Stimulated activated CD8-positive, alpha-beta memory T cell treated with anti-CD3 and anti-CD28 coated beads, Interleukin-2, amount 100 ng/mL, for 1 hour (primary cell): ENCODE results near the gene NPY.
"Not testable (repeated sequence)": the region's sequence is repeated elsewhere in the genome, so short reads cannot be mapped to it uniquely, and the experiment has no call there.

Experiments
- DNase-seq, 2 donors: peaks; one replicate each; pipeline ENCODE4 v3.0.0-alpha.2; 2020; ENCODE audit warnings: low read depth in 2 of 2

The NPY gene

DNA sequence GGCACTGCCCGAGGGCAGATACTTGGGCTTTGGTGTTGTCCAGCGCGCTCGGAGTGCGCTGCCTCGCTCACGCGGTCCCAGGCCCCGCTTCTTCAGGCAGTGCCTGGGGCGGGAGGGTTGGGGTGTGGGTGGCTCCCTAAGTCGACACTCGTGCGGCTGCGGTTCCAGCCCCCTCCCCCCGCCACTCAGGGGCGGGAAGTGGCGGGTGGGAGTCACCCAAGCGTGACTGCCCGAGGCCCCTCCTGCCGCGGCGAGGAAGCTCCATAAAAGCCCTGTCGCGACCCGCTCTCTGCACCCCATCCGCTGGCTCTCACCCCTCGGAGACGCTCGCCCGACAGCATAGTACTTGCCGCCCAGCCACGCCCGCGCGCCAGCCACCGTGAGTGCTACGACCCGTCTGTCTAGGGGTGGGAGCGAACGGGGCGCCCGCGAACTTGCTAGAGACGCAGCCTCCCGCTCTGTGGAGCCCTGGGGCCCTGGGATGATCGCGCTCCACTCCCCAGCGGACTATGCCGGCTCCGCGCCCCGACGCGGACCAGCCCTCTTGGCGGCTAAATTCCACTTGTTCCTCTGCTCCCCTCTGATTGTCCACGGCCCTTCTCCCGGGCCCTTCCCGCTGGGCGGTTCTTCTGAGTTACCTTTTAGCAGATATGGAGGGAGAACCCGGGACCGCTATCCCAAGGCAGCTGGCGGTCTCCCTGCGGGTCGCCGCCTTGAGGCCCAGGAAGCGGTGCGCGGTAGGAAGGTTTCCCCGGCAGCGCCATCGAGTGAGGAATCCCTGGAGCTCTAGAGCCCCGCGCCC is at the start of gene NPY:
Gene NPY, plus strand, starts transcription at position 294 of the 802 bp plus-strand sequence. CDS start 1,051 bp downstream, outside the sequence.
- no peak for DNase-seq

DNA sequence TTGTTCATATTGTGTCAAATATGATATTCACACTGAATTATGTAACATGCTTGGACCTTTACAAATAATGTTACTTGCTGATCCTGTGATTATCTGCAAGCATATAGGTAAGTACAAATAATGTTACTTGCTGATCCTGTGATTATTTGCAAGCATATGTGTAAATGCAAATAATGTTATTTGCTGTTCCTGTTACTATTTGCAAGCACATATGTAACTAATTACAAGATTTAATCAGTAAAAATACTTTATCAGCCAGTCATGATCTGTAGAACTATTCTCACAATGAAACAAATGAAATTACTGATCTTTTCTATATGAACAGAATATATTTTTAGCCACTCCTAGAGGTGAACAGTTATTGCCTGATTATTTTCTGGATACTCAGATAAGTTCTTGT is 44.7 kb upstream of the NPY start:
- DNase-seq = no peak

DNA sequence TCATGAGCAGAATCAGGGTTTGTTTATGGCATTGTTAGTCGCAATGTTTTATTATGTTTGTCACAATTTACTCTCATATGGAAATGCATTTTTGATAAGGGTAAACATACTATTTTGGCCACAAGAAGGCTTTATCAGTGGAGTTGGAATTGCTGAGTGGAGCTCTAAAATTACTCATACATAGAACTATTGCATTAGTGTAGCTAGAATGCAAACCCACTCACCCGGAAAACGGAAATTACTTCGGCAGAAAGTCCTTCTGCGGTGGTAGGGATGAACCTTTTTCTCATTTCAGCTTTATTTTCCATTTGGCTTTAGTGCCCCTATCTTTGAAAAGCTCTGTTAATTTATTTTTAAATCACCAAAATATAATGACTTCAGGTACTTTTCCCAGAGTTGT is 42.8 kb upstream of the NPY start:
- DNase-seq = no peak

DNA sequence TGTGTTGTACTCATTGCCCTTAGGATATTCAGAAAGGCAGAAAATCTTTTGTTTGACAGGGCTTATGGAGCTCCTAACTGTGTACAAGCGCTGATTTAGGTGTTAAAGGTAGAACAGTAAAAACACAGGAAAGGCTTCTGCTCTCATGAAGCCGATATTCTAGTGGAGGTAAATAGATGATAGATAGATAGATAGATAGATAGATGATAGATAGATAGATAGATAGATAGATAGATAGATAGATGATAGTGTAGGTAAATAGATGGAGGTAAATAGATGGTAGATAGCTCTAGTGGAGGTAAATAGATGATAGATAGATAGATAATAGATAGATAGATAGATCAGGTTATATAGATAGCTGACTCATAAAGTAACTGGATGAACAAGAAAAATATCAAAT is 39.4 kb upstream of the NPY start:
- no peak for DNase-seq

DNA sequence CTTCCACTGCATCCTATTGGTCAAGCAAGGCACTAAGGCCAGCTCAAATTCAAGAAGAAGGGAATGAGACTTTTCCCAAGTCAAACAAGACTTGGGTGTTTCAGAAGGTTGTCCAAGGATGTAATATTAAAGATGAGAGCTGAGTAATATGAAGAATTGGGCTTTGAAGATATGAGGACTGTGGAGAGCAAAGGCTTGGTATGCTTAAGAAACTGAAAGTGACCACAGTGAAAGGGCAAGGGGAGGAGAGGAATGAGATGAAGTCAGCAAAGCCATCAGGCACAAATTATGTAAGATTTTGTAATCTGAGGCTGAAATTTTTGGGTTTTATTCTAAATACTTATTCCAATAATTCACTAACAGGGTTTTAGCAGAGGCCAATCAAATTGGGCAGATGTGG is 38.6 kb upstream of the NPY start:
- no peak for DNase-seq

DNA sequence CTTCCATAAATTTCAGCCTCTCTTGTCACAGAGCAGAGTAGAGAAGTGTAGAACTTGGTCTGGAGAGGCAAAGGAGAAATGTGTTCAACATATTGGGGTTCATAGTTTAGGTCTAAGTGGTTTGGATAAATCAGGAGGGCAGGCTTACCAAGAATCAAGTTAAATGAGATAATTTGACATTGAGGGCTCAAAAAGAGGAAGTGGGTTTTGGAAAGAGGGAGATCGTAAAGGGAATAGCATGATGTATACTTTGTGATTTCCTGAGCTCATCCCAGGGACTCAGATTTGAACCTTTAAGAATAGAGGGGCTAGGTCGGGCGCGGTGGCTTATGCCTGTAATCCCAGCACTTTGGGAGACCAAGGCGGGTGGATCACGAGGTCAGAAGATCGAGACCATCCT is 34.7 kb upstream of the NPY start:
- no peak for DNase-seq

DNA sequence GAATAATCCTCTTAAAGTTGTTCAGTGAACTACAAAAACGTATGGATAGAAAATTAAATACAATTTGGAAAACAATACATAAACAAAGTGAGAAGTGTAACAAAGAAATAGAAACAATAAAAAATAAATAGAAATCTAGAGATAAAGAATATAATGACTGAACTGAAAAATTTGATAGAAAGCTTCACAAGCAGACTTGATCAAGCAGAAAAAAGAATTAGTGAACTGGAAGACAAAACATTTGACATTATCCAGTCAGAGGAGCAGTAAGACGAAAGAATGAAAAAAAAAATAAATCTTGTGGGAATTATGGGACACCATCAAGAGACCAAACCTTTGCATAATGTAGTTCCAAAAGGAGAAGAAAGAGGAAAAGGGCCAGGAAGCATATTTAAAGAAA is 32.4 kb upstream of the NPY start:
- DNase-seq = no peak

DNA sequence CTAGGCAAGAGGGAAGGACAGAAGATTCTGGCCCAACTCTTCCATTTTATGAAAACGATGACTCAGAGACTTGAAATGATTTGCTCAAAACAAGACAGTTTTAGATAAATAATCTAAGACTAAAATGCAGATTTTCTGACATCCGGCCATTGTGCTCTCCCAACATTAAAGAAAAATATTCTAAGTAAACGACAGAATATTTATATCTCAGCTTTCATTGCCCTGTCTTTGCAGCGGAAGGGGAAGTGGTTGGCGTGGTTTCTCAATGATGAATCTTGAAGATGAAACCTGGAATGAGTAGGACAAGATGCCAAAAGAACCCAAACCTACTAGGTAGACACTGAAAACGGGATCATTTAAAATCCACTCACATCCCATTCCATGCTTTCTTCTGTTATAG is 28.9 kb upstream of the NPY start:
- no peak for DNase-seq

DNA sequence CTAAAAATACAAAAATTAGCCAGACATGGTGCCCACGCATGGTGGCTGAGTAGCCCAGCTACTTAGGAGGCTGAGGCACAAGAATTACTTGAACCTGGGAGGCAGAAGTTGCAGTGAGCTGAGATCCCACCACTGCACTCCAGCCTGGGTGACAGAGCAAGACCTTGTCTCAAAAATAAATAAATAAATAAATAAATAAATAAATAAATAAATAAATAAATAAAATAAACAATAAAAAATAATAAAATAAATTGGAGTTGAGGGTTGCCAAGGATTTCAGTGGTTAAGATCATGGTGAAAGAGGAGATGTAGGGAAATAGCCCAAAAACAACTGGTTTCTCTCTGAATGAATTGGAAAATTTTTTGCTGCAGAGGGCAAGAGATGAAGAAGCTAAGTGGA is 25.7 kb upstream of the NPY start:
- DNase-seq = not testable (repeated sequence)

DNA sequence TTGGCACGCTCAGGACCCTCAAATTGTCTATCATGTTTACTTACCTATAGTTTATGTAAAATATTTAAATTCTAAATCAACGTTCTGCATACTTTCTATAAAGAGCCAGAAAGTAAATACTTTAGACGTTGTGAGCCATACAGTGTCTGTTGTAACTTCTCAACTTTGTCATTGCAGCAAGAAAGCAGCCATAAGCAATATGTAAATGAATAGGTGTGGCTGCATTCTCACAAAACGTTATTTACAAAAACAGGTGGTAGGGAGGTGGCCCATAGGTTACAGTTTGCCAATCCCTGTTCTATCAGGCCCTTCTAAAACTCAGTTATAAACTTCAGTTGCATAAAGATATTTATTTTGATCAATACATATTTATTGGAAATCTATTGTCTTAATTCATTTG is 12.1 kb upstream of the NPY start:
- DNase-seq = no peak

DNA sequence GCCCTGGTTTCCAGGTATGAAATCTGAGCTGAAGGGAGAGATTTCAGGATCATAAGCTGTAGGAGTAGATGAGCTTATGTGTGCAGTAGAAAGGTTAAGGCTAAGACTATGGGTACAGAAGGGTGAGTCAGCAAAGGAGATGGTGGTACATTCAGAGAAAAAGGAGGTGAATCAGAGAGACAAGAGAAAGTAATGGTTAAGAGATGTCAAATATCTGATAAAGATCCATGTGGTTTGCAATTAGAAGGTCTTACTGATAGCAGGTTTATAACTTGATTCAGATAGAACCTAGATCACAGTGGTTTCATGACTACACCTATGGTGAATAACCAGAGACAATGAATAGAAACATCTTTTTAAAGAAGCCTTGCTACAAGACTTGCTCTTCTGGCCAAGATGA is 4.5 kb upstream of the NPY start:
- no peak for DNase-seq

DNA sequence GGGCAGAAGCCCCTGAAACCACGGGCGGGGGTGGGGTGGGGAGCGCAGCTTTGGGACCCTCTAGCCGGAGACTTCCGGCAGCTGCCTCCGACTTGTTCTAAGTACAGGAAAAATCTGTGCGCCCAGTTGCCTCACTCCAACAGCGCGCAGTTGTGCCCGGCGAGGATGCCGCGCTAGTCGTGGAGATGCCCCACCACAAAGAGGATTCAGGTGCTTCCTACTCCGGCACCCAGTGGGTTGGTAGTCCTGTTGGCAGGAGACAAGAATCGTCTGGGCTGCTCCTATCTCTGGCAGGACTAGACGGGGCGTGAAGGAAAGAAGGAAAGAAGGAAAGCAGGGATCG is 465 bp upstream of the NPY start:
- no peak for DNase-seq

DNA sequence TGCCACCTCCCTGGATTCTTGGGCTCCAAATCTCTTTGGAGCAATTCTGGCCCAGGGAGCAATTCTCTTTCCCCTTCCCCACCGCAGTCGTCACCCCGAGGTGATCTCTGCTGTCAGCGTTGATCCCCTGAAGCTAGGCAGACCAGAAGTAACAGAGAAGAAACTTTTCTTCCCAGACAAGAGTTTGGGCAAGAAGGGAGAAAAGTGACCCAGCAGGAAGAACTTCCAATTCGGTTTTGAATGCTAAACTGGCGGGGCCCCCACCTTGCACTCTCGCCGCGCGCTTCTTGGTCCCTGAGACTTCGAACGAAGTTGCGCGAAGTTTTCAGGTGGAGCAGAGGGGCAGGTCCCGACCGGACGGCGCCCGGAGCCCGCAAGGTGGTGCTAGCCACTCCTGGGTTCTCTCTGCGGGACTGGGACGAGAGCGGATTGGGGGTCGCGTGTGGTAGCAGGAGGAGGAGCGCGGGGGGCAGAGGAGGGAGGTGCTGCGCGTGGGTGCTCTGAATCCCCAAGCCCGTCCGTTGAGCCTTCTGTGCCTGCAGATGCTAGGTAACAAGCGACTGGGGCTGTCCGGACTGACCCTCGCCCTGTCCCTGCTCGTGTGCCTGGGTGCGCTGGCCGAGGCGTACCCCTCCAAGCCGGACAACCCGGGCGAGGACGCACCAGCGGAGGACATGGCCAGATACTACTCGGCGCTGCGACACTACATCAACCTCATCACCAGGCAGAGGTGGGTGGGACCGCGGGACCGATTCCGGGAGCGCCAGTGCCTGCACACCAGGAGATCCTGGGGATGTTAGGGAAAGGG is 913 bp downstream of the NPY start:
- DNase-seq = no peak

DNA sequence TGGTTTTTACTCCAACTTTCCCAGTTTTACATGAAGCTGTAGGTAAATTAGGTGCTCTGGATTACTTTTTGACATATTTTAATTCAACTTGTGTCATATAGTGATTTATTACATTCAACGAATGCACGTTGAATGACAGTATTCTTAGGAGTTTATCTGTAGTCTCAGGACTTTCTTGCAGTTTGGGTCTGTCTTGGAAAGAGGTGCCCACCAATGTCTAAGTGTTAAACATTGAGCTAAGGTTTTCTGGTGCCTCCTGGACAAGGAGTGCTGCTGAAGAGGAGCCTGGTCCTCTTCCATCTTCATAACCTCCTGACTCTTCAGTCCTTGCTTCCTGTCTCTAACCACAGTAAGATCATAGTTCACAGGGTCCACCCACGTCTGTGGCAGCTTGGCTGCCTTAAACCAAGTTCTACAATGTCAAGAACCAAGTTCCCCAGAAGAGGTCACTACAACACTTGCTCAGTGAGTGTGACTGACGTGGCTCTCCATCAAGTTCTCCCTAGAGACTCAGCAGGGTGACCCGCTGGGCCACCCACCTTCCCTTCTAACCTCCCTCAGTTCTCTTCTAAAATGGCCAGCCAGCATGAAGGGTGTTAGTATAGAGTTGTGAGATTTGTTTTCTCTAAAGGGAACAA is 6.1 kb downstream of the NPY start:
- DNase-seq = no peak

DNA sequence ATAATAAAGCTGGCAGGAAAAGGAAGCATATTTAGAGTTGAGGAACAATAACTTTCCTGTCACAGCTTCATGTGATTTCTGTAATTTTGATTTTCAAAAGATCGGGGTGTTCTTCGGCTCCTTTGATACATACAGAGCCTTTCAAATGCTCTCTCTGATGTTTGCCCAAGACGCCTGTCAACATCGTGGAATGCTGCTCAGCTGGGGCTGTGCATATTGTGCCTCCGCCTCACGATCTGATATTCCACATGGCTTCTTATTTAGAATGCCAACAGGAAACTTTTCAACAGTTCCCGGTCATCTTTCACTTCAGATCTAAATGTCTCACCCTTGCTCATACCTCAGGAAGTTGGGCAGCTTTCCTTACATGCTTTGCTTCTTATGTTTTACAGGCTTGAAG is 7.3 kb downstream of the NPY start:
- DNase-seq = no peak

DNA sequence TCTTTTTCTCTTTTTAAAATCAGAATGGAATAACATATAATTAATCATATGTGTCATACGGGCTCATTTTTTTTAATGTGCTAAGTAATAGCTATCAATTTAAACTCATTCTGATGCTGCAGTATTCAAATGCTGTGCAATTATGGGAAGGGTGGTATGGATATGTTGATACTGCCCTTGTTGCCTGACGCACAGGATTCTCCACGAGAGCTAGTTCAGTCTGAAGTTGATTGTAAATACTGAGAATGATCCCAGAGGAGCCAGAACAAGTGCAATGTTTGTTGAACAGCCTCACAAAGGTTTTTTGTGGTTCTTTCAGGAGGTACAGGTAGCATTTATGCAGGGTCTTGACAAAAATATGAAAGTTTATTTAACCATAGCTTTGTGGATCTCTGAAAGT is 13.4 kb downstream of the NPY start:
- no peak for DNase-seq

DNA sequence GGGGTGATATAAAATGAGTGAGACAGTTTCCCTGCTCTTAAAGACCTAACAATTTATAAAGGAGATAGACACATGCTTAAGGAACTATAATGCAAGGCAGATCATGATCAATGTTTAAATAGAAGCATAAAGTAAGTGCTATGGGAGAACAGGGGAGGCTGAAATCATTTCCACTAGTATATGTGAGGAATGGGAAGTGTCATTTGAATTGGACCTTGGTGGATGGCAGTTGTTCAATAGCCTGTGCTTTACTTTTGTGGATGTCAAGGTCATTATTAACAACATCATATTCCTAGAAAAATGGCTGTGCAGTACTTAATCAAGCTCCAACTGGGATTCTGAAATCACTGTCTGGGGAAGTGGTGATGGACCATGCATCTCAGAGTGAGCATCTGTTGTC is 14.7 kb downstream of the NPY start:
- DNase-seq = no peak

DNA sequence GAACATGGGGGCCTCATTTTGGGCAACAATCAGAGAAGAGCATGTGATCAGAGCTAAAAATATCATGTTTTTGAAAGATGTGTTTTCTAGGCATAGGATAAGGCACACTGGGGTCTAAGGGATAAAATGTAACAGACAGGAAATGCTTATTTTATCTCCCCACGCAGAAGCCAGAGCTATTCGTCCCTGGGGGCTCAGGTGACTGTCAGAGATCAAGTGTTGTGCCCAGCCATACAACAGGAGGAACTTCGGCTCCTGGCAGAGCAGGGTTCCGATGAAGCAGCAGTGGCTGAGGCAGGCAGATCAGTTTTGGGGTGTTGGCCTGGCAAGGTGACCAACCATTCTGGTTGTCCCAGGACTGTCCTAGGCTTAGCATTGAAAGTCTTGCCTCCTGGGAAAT is 15.2 kb downstream of the NPY start:
- no peak for DNase-seq

DNA sequence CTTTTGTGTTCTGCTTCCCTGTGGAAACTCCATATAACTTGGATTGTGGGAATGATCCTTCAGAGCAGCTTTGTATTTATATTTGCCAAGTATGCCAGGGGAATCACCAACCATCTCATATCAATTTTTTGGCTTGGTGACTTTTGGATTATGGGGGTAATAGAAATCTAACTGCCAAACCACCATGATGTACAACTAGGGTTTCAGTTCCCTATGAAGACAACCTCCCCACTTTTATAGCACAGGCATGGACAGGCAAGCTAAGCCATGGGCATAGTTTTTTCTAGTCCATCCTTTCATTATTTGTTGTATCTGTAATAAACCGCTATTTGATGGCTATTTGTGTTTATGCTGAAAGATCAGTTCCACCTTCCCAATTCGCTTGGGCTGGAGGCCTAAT is 17.7 kb downstream of the NPY start:
- no peak for DNase-seq

DNA sequence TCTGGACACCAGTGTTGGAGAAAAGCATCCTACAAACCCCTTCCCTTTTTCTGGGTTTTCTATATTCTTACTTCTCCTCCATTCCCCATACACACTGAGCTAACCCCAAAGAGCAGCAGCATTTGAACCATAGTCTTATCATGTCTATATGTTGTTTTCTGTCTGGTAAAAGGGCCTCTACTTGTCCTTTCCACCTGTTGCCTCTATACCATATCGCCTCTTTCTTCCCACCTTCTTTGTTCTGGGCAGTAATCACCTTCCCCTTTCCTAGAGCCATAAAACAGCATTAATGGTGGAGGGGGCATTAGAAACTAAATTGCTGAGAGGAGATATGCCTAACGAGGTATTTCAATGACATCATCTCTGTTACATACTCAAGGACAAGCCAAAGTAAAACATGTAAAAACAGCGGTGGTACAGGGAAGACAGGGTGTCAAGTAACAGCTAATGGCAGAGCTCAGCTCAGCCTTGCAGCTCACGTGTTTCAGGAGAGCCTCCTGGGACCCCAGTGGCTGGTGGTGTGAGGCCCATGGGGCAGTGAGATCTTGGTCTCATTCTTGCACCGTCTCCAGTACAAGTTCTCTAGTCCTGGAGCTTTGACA is 20.6 kb downstream of the NPY start:
- DNase-seq = no peak

DNA sequence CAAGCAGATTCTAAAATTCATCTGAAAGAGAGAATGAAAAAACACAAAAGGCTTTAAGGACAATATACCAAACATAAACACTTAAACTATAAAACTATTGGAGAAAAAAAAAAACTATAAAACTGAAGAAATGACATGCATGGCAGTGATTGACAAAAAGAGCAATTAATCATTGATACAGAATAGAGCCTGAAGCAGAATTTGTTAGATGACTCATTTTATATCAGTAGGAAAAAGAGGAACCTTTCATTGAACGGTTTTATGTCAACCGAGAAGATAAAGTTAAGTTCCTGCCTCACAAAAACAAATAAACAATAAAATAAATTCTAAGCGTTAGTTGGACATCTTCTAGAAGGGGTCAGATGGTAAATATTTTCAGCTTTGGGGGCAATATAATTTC is 23.3 kb downstream of the NPY start:
- DNase-seq = no peak

DNA sequence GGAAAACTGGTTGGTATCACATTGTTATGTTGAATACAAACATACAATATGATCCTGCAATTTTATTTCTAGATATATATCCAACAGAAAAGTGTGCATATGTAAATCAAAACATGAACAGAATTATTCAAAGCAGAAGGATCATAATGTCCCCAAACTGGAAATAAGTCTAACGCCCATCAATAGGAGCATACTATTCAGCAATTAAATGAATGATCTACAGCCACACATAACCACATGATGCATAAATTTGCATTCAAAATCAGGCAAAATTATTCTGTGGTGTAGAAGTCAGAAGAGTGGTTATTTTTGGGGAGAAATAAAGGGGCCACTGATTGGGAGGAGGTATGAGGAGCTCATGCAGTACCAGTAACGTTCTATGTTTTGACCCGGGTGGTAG is 28.6 kb downstream of the NPY start:
- no peak for DNase-seq

DNA sequence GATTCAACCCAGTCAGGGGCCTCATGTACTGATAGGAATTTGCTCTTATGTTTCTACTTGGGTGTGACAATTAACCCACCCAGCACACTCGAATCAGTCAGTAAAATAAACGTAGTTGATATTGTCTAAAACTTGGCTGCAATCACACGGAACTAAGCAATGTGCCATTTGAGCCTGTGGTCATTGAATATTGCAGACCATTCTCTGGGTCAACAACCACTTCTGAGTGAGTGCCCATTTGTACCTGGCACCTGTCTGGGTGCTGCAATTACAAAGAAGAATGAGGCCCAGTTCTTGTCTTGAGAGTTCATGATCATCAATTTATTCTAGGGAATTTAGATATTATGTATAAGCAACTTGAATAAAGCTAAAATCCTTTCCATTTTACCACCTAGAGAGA is 29.8 kb downstream of the NPY start:
- no peak for DNase-seq
